Upper lobe of right lung (tissue), 1 donor: Measurements from ENCODE around the gene PITRM1. TPM values are rescaled to one million over a fixed set of nuclear protein-coding genes. Genes with fewer than 3 reads are reported as not detected.

Experiments used
- ATAC-seq: fragments of 200-7000 bp; cut with Tn5 transposase; one replicate; pipeline ENCODE4 v1.9.1; 2020; ENCODE audit warnings: mild to moderate bottlenecking, moderate library complexity
- DNase-seq: peaks from one replicate; pipeline ENCODE4 v3.0.0-alpha.2; 2020
- H3K27ac ChIP-seq: fragments of 200-600 bp; one replicate; pipeline ENCODE4 v1.8.0; 2022
- H3K27me3 ChIP-seq: fragments of 200-600 bp; one replicate; pipeline ENCODE4 v1.8.0; 2022; ENCODE audit warnings: mild to moderate bottlenecking
- H3K36me3 ChIP-seq: fragments of 200-600 bp; one replicate; pipeline ENCODE4 v1.8.0; 2022
- H3K4me1 ChIP-seq: fragments of 200-600 bp; one replicate; pipeline ENCODE4 v1.8.0; 2022
- H3K4me3 ChIP-seq: fragments of 200-600 bp; one replicate; pipeline ENCODE4 v1.8.0; 2022; ENCODE audit warnings: mild to moderate bottlenecking
- H3K9me3 ChIP-seq: fragments of 200-600 bp; one replicate; pipeline ENCODE4 v1.8.0; 2022
- CTCF ChIP-seq: fragments of 200-600 bp; IDR thresholded peaks from one replicate; pipeline ENCODE4 v1.8.0; 2022; ENCODE audit warnings: antibody characterized with exemption
- intact Hi-C: fragments of 100-400 bp; cut with DNase I; formaldehyde crosslinking; loops from one replicate; pipeline ENCODE4 v1.11.0; 2022
- total RNA-seq: library from RNA; stranded (reverse); fragmentation: NEBNext Ultra II Directional; extraction: Animal tissue kit (Norgen Biotek cat#: 25700); gene quantifications from one replicate; pipeline ENCODE4 v1.2.1, GENCODE V29; 2021
- donor health status: DM: no; HTN: yes; CAD: no; lungs with severe emphysema.

Gene PITRM1
- total RNA-seq, 1 donor from 2014 or later: 65.0 TPM

GRCh38 chr10:3217301-3217700 lies 44.7 kb upstream of the PITRM1 start:
- Histone ChIP-seq H3K9me3 (no peaks in the 10 kb centered on the region), H3K27me3 (no peaks in the 10 kb centered on the region), H3K4me1 (no peaks in the 10 kb centered on the region), H3K4me3 (no peak overlapping the region), H3K36me3 (no peaks in the 10 kb centered on the region), H3K27ac (no peak overlapping the region)
- intact Hi-C loops: no loop called here
- no peak for DNase-seq
- TF ChIP-seq CTCF: no peak
- no peak for ATAC-seq

- Histone ChIP-seq H3K9me3 (no peaks in the 10 kb centered on the region), H3K27ac (no peak overlapping the region), H3K27me3 (no peaks in the 10 kb centered on the region), H3K4me1 (no peaks in the 10 kb centered on the region), H3K36me3 (no peaks in the 10 kb centered on the region), H3K4me3 (no peak overlapping the region)
- ATAC-seq: no peak
- no peak for TF ChIP-seq CTCF
- intact Hi-C loops: no loop called here
- no peak for DNase-seq
Measured at GRCh38 chr10:3215153-3215775, 42.7 kb upstream of the PITRM1 start.

DNA sequence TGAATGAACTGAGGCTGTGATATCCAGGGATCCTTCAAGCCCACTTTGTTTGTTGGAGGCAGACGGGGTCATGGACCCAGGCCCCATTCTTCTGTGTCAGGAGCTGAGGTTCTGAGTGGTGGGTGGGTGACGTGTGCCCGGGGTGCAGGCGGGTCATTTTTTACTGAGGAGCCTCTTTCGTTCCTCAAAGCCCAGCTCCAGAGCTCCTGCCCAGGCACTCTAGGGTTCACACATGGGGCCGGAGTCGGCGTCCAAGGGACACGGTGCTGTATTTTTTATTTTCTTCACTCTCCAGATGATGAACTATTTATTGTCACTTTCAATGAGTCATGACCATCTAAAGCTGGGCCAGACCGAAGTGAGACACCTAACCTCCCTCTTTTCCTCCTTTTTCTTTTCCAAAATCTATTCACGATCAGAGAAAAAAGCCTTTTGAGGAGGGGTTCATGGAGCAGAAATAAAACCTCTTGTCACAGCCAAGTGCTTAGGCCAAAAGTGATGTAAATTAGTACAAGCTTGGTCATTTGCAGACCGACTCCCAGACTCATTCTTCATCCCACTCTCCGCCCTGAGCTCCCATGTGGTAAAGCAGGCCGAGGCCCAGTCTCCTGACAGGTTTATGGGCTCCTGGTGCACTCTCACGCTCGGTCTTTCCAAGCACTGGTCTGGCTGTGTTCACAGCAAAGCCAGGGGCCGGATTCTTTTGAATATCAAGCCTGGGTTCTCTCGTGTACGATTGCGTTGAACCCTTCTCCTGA lies 41.4 kb upstream of the PITRM1 start:
- intact Hi-C loops: no loop called here
- DNase-seq (no peak), ATAC-seq (no peak)
- H3K9me3 ChIP-seq: no peaks in the 10 kb centered on the region
- H3K4me1 ChIP-seq: no peaks in the 10 kb centered on the region
- no peaks in the 10 kb centered on the region for H3K27me3 ChIP-seq
- TF ChIP-seq CTCF: no peak
- H3K27ac ChIP-seq: no peak overlapping the region
- no peaks in the 10 kb centered on the region for H3K36me3 ChIP-seq
- no peak overlapping the region for H3K4me3 ChIP-seq

DNA sequence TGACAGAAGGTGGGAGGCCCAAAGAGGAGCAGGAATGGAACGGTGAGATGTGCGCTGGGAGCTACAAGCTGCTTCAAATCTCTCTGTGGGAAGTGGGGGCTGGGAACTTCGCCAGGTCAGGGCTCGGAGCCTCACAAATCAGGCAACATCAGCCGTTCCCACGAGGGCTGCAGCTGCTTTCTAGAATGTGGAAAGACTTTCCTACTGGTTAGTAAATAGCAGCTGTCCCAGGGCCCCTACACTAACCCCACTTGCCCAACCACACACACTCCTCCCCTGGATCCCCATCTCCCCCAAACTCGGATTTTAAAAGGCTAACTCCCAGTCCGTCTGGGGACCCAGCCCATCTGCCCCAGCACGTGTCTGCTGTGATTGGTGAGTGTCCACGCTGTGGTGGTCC lies 40.6 kb upstream of the PITRM1 start:
- TF ChIP-seq CTCF: no peak
- Histone ChIP-seq H3K9me3 (no peaks in the 10 kb centered on the region), H3K27me3 (no peaks in the 10 kb centered on the region), H3K4me3 (no peak overlapping the region), H3K4me1 (no peaks in the 10 kb centered on the region), H3K36me3 (no peaks in the 10 kb centered on the region), H3K27ac (no peak overlapping the region)
- DNase-seq (no peak), ATAC-seq (no peak)
- intact Hi-C loops: no loop called here

GRCh38 chr10:3210251-3210877 lies 37.8 kb upstream of the PITRM1 start:
- intact Hi-C loops: no loop called here
- ATAC-seq (no peak), DNase-seq (no peak)
- Histone ChIP-seq H3K27ac (no peak overlapping the region), H3K4me1 (no peaks in the 10 kb centered on the region), H3K4me3 (no peak overlapping the region), H3K27me3 (no peaks in the 10 kb centered on the region), H3K36me3 (no peaks in the 10 kb centered on the region), H3K9me3 (no peaks in the 10 kb centered on the region)
- TF ChIP-seq CTCF: no peak
